Cerebellar nuclear complex (tissue), 1 donor: ENCODE data around the gene SERP2.

Experiments used
- DNase-seq, 2 experiments: peaks; one replicate each; lab custom pipeline; 2025; lab: John Stamatoyannopoulos, UW

The SERP2 gene

DNA sequence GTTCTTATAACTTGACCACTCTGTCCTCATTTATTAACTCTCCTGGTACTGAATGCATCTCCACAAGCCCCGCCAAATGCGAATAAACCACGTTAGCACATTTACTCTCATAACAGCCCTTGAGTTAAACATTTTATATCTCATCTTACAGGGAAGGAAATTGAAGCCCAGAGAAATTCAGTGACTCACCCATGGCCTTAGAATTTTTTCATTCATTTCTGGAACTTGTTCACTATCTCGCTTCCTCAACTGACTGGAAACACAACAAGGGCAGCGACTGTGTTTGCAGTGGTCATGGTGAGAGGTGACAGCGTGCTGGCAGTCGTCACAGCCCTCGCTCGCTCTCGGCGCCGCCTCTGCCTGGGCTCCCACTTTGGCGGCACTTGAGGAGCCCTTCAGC is 39.5 kb downstream of the SERP2 start:
- no peak for DNase-seq

- no peak for DNase-seq
Observed at GRCh38 chr13:44414716-44415115, 41.1 kb downstream of the SERP2 start.

DNA sequence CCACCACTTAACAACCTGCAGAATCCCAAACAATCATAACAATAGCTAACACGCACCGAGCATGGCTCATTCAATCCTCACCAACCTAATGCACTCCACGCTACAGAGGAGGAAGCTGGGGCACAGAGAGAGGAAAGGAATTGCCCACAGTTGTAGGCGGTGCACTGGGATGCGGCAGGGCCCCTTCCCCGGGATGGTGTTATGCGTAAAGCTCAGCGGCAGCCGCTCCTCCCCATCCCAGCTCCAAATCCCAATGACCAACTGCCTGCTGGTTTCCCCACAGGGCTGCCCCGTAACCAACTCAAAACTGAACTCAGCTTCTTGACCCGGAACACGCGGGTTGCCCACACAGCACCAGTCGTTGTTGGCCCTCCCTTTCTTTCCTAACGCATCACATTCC is 42.2 kb downstream of the SERP2 start:
- DNase-seq, result no peak

- no peak for DNase-seq
Observed at GRCh38 chr13:44416301-44416700, 42.7 kb downstream of the SERP2 start.

GRCh38 chr13:44416744-44417143 is 43.1 kb downstream of the SERP2 start:
- DNase-seq, result no peak

- no peak for DNase-seq
Observed at GRCh38 chr13:44417446-44417845, 43.8 kb downstream of the SERP2 start.

DNA sequence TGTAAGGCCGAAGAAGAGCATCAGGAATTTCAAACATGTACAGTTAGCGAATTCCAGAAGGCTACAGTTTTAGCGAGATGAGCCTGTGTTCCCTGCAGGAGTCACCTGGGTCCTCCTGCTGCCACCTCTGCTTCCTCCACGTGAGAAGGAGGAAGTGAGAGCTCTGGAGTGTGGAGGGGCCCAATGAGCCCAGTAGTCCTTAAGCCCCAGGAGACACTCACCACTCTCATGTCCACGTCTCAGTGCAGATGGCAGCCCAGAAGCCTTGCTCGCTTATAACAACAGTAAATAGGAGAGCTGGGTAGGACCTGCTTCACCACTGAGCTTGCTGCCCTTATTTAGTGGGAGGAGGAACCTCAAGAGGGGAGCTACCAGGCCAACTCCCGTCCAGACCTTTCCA is 44.3 kb downstream of the SERP2 start:
- DNase-seq, result no peak

DNA sequence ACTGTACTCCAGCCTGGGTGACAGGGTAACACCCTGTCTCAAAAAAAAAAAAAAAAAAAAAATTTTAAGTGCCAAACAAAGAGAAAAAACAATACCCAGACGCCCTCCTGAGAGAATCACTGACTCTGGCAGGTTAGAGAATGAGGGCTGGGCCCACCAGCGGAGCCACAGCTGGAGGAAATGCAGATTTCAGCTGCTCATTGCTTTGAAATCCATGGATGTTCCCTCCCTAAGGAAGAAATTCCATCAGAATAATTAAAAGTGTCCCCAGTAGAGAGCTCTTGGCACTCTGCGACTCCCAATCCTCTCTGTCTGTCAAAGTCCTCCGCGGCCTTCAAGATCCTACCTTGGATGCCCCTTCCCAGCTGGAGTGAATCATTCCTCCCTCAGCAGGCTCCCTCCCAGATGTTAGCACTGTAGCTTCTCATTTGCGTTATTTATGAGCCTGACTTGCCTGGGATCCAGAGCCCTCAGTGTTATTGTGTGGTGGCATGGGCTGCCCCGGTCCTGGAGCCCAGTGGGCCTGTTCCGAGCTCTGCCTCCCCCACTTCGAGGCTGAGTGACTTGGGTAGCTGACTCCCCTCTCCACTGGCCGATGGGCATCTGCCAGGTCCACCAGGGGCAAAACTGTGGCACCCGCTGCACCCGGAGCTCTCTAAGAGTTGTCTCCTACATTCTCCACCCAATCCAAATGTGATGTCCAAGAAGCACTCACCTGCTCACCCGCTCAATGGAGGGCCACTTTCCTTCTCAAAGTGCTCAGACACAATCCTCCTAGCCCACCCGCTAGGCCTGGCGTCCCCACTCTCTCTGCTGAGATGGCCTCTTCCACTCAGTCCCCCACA is 47.0 kb downstream of the SERP2 start:
- DNase-seq, result no peak

DNA sequence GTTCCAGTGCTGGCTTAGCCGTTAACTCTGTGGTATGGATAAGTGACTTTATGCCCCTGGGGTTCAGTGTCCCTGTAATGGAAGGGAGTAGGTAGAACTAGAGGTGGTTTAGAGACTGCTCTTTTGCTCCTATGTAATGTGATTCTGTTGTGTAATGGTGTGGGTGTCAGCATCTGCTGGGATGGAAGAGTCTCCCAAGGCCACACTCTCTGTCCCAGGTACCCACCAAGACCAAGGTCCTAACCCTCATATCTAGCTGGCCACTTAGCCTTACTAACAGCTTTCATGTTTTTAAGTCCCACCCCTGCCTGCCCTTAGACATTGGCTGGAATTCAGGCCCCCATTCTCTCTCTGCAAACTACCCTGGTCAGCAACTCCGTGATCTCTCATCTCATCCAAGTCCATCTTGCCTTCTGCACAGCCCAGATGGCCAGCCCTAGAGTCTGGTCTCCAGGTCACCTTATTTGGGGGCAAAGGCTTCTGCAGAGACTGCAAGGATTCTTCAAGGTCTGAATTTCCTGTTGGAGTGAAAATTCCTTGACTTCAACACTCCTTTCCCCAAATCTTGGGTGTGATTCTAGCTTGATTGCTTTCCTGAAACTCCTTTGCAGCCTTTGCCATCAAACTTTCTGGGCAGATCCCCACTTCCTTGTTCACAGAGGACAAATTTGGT is 48.4 kb downstream of the SERP2 start:
- DNase-seq, result no peak

- DNase-seq, result no peak
Observed at GRCh38 chr13:44422755-44423643, 49.4 kb downstream of the SERP2 start.

GRCh38 chr13:44423824-44424223 is 50.2 kb downstream of the SERP2 start:
- no peak for DNase-seq

- DNase-seq, result no peak
Observed at GRCh38 chr13:44425041-44425814, 51.6 kb downstream of the SERP2 start.

- DNase-seq, result no peak
Observed at GRCh38 chr13:44425815-44426078, 52.1 kb downstream of the SERP2 start.

GRCh38 chr13:44426461-44426860 is 52.8 kb downstream of the SERP2 start:
- no peak for DNase-seq

- DNase-seq, result no peak
Observed at GRCh38 chr13:44429311-44429710, 55.7 kb downstream of the SERP2 start.

DNA sequence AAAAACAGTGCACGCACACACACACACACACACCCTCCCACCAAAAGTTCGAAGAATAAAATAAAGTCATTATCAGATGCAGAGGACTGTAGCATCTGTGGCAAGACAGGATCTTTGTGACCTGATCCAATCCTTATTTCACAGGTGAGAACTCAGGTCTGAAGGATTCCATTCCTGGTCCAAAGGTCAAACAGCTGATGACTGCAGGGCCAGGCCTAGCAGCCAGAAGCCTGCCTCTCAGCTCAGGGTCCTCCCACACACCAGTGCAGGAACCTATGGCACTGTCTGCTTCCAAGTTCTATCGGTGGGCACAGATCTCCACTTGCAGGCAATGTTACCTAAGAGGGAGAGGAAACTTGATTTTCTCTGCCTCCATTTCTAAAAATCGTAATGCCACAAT is 57.5 kb downstream of the SERP2 start:
- no peak for DNase-seq

- DNase-seq, result no peak
Observed at GRCh38 chr13:44432650-44433049, 59.0 kb downstream of the SERP2 start.

GRCh38 chr13:44433863-44434765 is 60.5 kb downstream of the SERP2 start:
- no peak for DNase-seq

GRCh38 chr13:44434766-44435141 is 61.1 kb downstream of the SERP2 start:
- no peak for DNase-seq

- DNase-seq, result peak; percentile 88 to 93
Observed at GRCh38 chr13:44435142-44435918, 61.7 kb downstream of the SERP2 start.
